MM.1S (cell line): ENCODE measurements around the gene ITGB6.
A peak's percentile ranks its signal among the peaks of the same experiment; 100 is the strongest.

Experiments used
- DNase-seq: peaks from one replicate; pipeline ENCODE4 v3.0.0-alpha.2; 2015
- H2AFZ ChIP-seq: fragments of 300-600 bp; sonication (generic); 2 replicates; pipeline ENCODE4 v1.6.0; 2016; ENCODE audit warnings: antibody characterized with exemption, low read length
- H3F3A ChIP-seq: fragments of 300-600 bp; sonication (generic); 2 replicates; pipeline ENCODE4 v1.6.1; 2016; ENCODE audit warnings: mild to moderate bottlenecking, antibody characterized with exemption, low read length, moderate library complexity, mixed read lengths; ENCODE audit not compliant: insufficient read depth
- H3K27ac ChIP-seq: fragments of 300-600 bp; sonication (generic); 2 replicates; pipeline ENCODE4 v1.5.1; 2016; ENCODE audit warnings: mild to moderate bottlenecking, low read length
- H3K27me3 ChIP-seq: fragments of 300-600 bp; sonication (generic); replicated peaks from 2 replicates; pipeline ENCODE4 v1.6.0; 2016; ENCODE audit warnings: low read length; ENCODE audit not compliant: insufficient read depth
- H3K36me3 ChIP-seq: fragments of 300-600 bp; sonication (generic); replicated peaks from 2 replicates; pipeline ENCODE4 v1.6.1; 2016; ENCODE audit warnings: mild to moderate bottlenecking, low read length, mixed read lengths; ENCODE audit not compliant: insufficient read depth
- H3K4me1 ChIP-seq: fragments of 300-600 bp; sonication (generic); 2 replicates; pipeline ENCODE4 v1.6.1; 2016; ENCODE audit warnings: low read length, mixed read lengths
- H3K4me2 ChIP-seq: fragments of 300-600 bp; sonication (generic); 2 replicates; pipeline ENCODE4 v1.6.0; 2016; ENCODE audit warnings: low read depth, low read length
- H3K4me3 ChIP-seq: fragments of 300-600 bp; sonication (generic); 2 replicates; pipeline ENCODE4 v1.5.1; 2016; ENCODE audit warnings: low read length, mixed read lengths
- H3K79me2 ChIP-seq: fragments of 300-600 bp; sonication (generic); 2 replicates; pipeline ENCODE4 v1.6.1; 2016; ENCODE audit warnings: mixed run types, low read length, mixed read lengths
- H3K9ac ChIP-seq: fragments of 300-600 bp; sonication (generic); 2 replicates; pipeline ENCODE4 v1.6.1; 2016; ENCODE audit warnings: low read length, mixed read lengths
- H3K9me2 ChIP-seq: fragments of 300-600 bp; sonication (generic); replicated peaks from 2 replicates; pipeline ENCODE4 v1.6.1; 2016; ENCODE audit warnings: mild to moderate bottlenecking, low read length, mixed read lengths; ENCODE audit not compliant: insufficient read depth
- H3K9me3 ChIP-seq: fragments of 300-600 bp; sonication (generic); replicated peaks from 2 replicates; pipeline ENCODE4 v1.6.1; 2016; ENCODE audit warnings: mild to moderate bottlenecking, low read length, mixed read lengths; ENCODE audit not compliant: insufficient read depth
- H4K20me1 ChIP-seq: fragments of 300-600 bp; sonication (generic); 2 replicates; pipeline ENCODE4 v1.6.1; 2016; ENCODE audit warnings: mild to moderate bottlenecking, low read length, moderate library complexity, mixed read lengths; ENCODE audit not compliant: insufficient read depth
- EZH2 ChIP-seq: fragments of 300-600 bp; sonication (generic); optimal IDR thresholded peaks from 2 replicates; pipeline ENCODE3; 2017; ENCODE audit warnings: low read depth, mild to moderate bottlenecking, antibody characterized with exemption, low read length, mixed read lengths
- EZH2phosphoT487 ChIP-seq: fragments of 300-600 bp; sonication (generic); IDR thresholded peaks from 2 replicates; pipeline ENCODE4 v1.6.1; 2018; ENCODE audit warnings: antibody characterized with exemption, low read length
- TF ChIP-seq, protein P1 (sequence below): fragments of 300-600 bp; sonication (generic); IDR thresholded peaks from 2 replicates; pipeline ENCODE4 v1.5.1; 2016; ENCODE audit warnings: antibody characterized with exemption, low read length, mixed read lengths

The ITGB6 gene

GRCh38 chr2:160210599-160211138 lies 10.6 kb upstream of the ITGB6 start:
- Histone ChIP-seq H3K9me2 (no peaks in the 10 kb centered on the region), H3K36me3 (no peaks in the 10 kb centered on the region), H3K4me3 (no peak overlapping the region), H3K79me2 (no peaks in the 10 kb centered on the region), H3K27ac (no peak overlapping the region), H4K20me1 (no peaks in the 10 kb centered on the region), H3F3A (no peaks in the 10 kb centered on the region), H3K9me3 (no peaks in the 10 kb centered on the region), H3K4me2 (peak overlapping the region; percentile 5; the same call in 1 of the 2 replicates), H3K27me3 (no peaks in the 10 kb centered on the region), H3K4me1 (0 out of 2 replicates have a peak, but pooled peaks cover 4% of the 10 kb centered on the region), H2AFZ (no peak overlapping the region), H3K9ac (no peak overlapping the region)
- TF ChIP-seq, protein P1, sequence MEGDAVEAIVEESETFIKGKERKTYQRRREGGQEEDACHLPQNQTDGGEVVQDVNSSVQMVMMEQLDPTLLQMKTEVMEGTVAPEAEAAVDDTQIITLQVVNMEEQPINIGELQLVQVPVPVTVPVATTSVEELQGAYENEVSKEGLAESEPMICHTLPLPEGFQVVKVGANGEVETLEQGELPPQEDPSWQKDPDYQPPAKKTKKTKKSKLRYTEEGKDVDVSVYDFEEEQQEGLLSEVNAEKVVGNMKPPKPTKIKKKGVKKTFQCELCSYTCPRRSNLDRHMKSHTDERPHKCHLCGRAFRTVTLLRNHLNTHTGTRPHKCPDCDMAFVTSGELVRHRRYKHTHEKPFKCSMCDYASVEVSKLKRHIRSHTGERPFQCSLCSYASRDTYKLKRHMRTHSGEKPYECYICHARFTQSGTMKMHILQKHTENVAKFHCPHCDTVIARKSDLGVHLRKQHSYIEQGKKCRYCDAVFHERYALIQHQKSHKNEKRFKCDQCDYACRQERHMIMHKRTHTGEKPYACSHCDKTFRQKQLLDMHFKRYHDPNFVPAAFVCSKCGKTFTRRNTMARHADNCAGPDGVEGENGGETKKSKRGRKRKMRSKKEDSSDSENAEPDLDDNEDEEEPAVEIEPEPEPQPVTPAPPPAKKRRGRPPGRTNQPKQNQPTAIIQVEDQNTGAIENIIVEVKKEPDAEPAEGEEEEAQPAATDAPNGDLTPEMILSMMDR: peak; percentile 97
- TF ChIP-seq EZH2phosphoT487: no peak
- DNase-seq: peak; percentile 86

- Histone ChIP-seq H3K9me3 (no peaks in the 10 kb centered on the region), H3K9me2 (no peaks in the 10 kb centered on the region), H3K27me3 (no peaks in the 10 kb centered on the region), H2AFZ (no peak overlapping the region), H4K20me1 (no peaks in the 10 kb centered on the region), H3K4me2 (no peak overlapping the region), H3K4me1 (0 out of 2 replicates have a peak, but pooled peaks cover 4% of the 10 kb centered on the region), H3F3A (no peaks in the 10 kb centered on the region), H3K9ac (no peak overlapping the region), H3K79me2 (no peaks in the 10 kb centered on the region), H3K4me3 (no peak overlapping the region), H3K36me3 (no peaks in the 10 kb centered on the region), H3K27ac (no peak overlapping the region)
- DNase-seq: no peak
- TF ChIP-seq EZH2phosphoT487 (no peak), EZH2 (no peak)
- TF ChIP-seq, protein P1: no peak
These were observed 9.4 kb upstream of the ITGB6 start for GRCh38 chr2:160209516-160209856.

- Histone ChIP-seq H3K9me2 (no peaks in the 10 kb centered on the region), H4K20me1 (no peaks in the 10 kb centered on the region), H3K9me3 (no peaks in the 10 kb centered on the region), H3K36me3 (no peaks in the 10 kb centered on the region), H3K4me1 (0 out of 2 replicates have a peak, but pooled peaks cover 4% of the 10 kb centered on the region), H3F3A (no peaks in the 10 kb centered on the region), H3K4me3 (no peak overlapping the region), H3K9ac (no peak overlapping the region), H3K79me2 (no peaks in the 10 kb centered on the region), H3K27me3 (no peaks in the 10 kb centered on the region), H3K27ac (no peak overlapping the region), H3K4me2 (no peak overlapping the region), H2AFZ (no peak overlapping the region)
- DNase-seq: no peak
- TF ChIP-seq, protein P1: no peak
- TF ChIP-seq EZH2 (no peak), EZH2phosphoT487 (no peak)
These were observed 8.8 kb upstream of the ITGB6 start for GRCh38 chr2:160208655-160209515.
